Heart left ventricle (tissue), 13 donors: Measurements from ENCODE around the gene STKLD1.

ENCODE experiments used
- CTCF ChIP-seq, 12 donors: fragments of 200-600 bp; sonication (generic) in 4 of 12; IDR thresholded peaks; one replicate each; pipeline versions ENCODE4 v1.5.0 to v1.8.0; 2018 to 2022; ENCODE audit warnings: antibody characterized with exemption in 12 of 12, mild to moderate bottlenecking in 5 of 12
- POLR2A ChIP-seq, 2 donors: fragments of 450-650 bp; IDR thresholded peaks; one replicate each; pipeline ENCODE4 v1.6.1; 2017; ENCODE audit warnings: antibody characterized with exemption in 2 of 2, mild to moderate bottlenecking in 2 of 2, moderate library complexity in 2 of 2
- donor health status: ischemic (EF 13 %, LVEDD 7.1; RV severe dilation, severe dysfunction).
- donor health status: DM: no; HTN: yes; CAD: no.
- donor health status: DM: no; HTN: no; CAD: no.
- donor health status: ischemic (EF 25% LVEDD 6.9; RV normal size, moderate dysfunction).
- donor health status: ischemic (EF 25% LVEDD 5.7; RV mildly dilated, moderate dysfunction).
- donor health status: ischemic (EF 35%, LVEDD 5.7; RV mildly dilated, moderate dysfunction).
- donor health status: nonischemic (EF 11% LVEDD 7.7; RV severe dilation, severe dysfunction).
- donor health status: DM: yes; HTN: yes; CAD: no.
- donor health status: PGD.
- donor health status: ischemic (EF 29% LVEDD 5.4; RV normal size, mild dysfunction).
- donor health status: nonischemic (EF 23%, LVEDD 6.1; RV moderate dilation, normal function).

DNA sequence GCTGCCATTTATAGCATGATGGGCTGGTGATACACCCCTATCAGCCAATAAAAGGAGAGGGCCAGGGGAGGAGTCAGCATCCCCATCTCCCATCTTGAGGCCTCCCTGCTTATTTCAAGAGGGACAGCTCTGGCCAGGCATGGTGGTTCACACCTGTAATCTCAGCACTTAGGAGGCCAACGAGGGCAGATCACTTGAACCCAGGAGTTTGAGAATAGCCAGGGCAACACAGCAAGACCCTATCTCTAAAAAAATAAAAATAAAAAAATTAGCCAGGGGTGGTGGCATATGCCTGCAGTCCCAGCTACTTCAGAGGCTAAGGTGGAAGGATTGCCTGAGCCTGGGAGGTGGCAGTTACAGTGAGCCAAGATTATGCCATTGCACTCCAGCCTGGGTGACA is 31.9 kb downstream of the STKLD1 start:
- TF ChIP-seq CTCF (IDR thresholded peaks at IDR 0.05), result no peak
- no peak for TF ChIP-seq POLR2A (IDR thresholded peaks at IDR 0.05)
